HG03575 (cell line): ENCODE results near the gene PKIB.

Experiments used
- ATAC-seq: cut with Tn5 transposase; IDR thresholded peaks from one replicate; pipeline ENCODE4 v1.9.1; 2021; ENCODE audit not compliant: unreplicated experiment, insufficient number of reproducible peaks, low FRiP score; ENCODE audit errors: extremely low read depth

The PKIB gene

DNA sequence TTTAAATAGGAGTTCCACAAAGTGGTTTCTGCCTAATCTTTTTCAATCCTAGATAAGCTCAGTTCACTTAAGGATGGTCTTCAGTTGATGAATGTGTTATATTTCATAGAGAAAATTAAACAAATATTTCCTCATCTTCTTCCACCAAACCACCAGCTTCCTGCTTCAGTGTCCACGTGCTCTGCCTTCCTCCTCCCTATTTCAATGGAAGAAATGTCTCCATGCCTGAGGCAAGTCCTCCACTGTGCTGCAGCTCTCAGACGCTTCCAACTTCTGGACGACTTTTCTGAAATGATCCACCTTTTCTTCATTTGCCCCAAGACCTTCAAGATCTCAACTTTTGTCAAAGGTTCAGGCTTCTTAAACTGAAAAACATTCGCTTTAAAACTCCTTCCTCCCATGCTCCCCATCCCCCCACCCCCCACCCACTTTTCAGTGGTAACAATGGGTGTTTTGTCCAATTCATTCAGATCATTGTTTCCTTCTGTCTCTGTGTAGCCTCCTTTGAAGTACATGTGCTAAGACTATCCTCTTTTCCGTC lies 144.1 kb downstream of the PKIB start:
- ATAC-seq: no peak

GRCh38 chr6:122755901-122756300 lies 145.7 kb downstream of the PKIB start:
- no peak for ATAC-seq

- peak; percentile 91 for ATAC-seq
These were observed 148.7 kb downstream of the PKIB start for GRCh38 chr6:122758927-122759334.

DNA sequence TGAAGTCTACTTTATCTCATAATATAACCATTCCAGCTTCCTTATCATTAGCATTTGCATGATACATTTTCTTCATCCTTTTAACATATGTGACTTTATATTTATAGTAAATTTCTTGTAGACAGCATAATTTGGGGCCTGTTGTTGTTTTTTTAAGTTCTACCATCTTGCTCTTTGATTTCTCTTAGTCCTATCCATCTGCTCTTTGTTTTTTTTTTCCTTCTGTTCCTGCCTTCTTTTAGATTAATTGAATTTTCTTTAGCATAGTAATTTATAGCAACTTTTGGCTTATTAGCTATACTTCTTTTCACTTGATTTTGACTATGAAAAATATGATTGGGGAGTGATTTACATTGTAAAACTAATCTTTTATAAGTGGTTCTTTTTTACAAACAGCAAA lies 150.1 kb downstream of the PKIB start:
- ATAC-seq: no peak

GRCh38 chr6:122766256-122766655 lies 156.1 kb downstream of the PKIB start:
- ATAC-seq: no peak

DNA sequence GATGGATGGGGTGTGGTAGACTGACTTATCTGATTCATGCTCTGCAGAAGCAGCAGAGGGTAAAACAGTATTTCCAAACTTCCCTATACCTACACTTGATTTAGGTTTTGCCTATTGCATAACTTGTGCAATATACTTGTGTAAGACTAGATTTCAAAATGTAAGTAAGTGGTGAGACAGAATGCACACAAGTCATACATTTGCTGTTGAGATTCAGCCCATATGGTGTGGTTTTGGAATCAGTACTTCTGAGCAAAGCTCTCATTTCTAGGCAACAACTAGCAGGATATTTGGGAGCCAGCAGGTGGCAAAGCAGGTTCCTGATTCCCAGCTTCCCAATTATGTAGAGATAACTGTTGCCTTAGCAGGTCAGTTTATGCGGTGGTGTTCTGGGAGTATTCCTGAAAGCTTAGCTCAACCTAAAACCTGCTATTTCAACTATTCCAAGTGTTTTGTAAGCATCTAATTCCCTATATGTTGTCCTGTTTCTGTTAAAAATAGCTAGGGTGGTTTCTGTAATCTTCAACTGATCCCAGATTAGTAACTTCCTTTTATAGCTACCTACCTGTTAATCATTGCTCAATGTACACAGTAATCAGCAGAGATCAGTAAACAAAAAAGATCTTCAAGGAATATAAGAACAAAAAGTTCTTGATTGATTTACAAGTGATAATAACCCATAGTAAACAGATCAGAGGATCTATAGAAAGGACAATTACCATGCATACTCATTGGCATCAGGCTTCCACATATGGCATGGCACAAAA lies 160.8 kb downstream of the PKIB start:
- no peak for ATAC-seq

GRCh38 chr6:122772724-122773415 lies 162.7 kb downstream of the PKIB start:
- ATAC-seq: no peak
